ENCODE measurements around the gene TIMP3. TPM values are rescaled to one million over a fixed set of nuclear protein-coding genes. Genes with fewer than 3 reads are reported as not detected.

TIMP3 gene
- total RNA-seq, 3 donors from 2014 or later = 269 to 1,246 (median 290) TPM

GRCh38 chr22:32819120-32819519 lies 17.6 kb downstream of the TIMP3 start:
- no peaks in the 10 kb centered on the region for H3K36me3 ChIP-seq
- DNase-seq (ENCODE audit: low spot score in 2 of 2) = no peak
- no peak overlapping the region for H3K4me3 ChIP-seq
- no peaks in the 10 kb centered on the region for H3K4me1 ChIP-seq
- H3K27ac ChIP-seq = peak overlapping the region in 1 of 2 donors; percentile 69
- TF ChIP-seq POLR2AphosphoS5 (IDR thresholded peaks at IDR 0.05) (no peak), CTCF (IDR thresholded peaks at IDR 0.05) (no peak), POLR2A (IDR thresholded peaks at IDR 0.05) (no peak)
- no peaks in the 10 kb centered on the region for H3K27me3 ChIP-seq
- intact Hi-C loops (cut with DNase I; ENCODE audit: low total_unique reads) = no loop called here
- no peaks in the 10 kb centered on the region for H3K9me3 ChIP-seq

GRCh38 chr22:32820131-32821119 lies 18.9 kb downstream of the TIMP3 start:
- no peak overlapping the region for H3K4me3 ChIP-seq
- peak overlapping the region in 1 of 2 donors; percentile 19 for H3K27ac ChIP-seq
- TF ChIP-seq POLR2AphosphoS5 (IDR thresholded peaks at IDR 0.05) (peak in 1 of 3 donors; percentile 8), CTCF (IDR thresholded peaks at IDR 0.05) (no peak)
- intact Hi-C loops (cut with DNase I; ENCODE audit: low total_unique reads) = no loop called here
- no peaks in the 10 kb centered on the region for H3K9me3 ChIP-seq
- no peaks in the 10 kb centered on the region for H3K27me3 ChIP-seq
- DNase-seq (ENCODE audit: low spot score in 2 of 2) = no peak
- no peaks in the 10 kb centered on the region for H3K4me1 ChIP-seq
- H3K36me3 ChIP-seq = no peaks in the 10 kb centered on the region

DNA sequence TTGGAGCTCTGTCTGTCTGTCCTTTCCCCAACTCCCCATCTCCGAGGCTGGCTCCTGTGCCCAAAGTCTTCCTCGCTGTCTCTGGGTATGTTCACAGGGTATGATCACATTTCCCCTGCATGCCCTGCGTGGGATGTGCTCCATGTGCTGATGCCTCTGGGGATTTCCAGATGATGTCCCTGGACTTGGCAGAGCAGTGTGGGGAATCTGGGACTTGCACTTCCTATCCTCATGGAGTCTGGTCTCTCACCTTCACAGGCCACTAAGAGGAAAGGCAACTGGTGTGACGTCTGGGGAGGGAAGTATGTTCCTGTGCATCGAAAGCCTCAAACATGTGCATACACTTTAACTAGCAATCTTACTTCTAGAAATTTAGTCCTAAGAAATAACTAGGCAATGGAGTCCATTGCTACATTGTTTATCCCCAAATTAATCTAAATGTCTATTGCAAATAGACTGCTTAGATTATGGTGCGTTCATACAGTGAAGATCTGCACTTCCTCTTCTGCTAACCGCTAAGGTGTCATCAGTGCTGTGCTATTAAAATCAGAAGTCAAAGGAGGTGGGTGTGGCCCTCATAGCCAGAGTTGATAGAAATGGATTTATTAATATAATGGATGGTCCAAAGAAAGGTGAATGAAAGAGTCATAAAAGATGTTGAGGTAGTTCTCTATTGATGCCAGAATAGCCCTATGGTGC lies 20.8 kb downstream of the TIMP3 start:
- no peak overlapping the region for H3K27ac ChIP-seq
- H3K9me3 ChIP-seq = no peaks in the 10 kb centered on the region
- no peak overlapping the region for H3K4me3 ChIP-seq
- no peaks in the 10 kb centered on the region for H3K4me1 ChIP-seq
- no peak for DNase-seq (ENCODE audit: low spot score in 2 of 2)
- no peaks in the 10 kb centered on the region for H3K27me3 ChIP-seq
- intact Hi-C loops (cut with DNase I; ENCODE audit: low total_unique reads) = no loop called here
- TF ChIP-seq CTCF (IDR thresholded peaks at IDR 0.05) (no peak), POLR2A (IDR thresholded peaks at IDR 0.05) (no peak), POLR2AphosphoS5 (IDR thresholded peaks at IDR 0.05) (no peak)
- no peaks in the 10 kb centered on the region for H3K36me3 ChIP-seq

GRCh38 chr22:32823024-32823730 lies 21.7 kb downstream of the TIMP3 start:
- TF ChIP-seq CTCF (IDR thresholded peaks at IDR 0.05) (no peak), POLR2A (IDR thresholded peaks at IDR 0.05) (no peak), POLR2AphosphoS5 (IDR thresholded peaks at IDR 0.05) (no peak)
- H3K4me1 ChIP-seq = no peaks in the 10 kb centered on the region
- peak overlapping the region in 1 of 2 donors; percentile 54 for H3K27ac ChIP-seq
- no peaks in the 10 kb centered on the region for H3K9me3 ChIP-seq
- no peaks in the 10 kb centered on the region for H3K27me3 ChIP-seq
- H3K4me3 ChIP-seq = no peak overlapping the region
- intact Hi-C loops (cut with DNase I; ENCODE audit: low total_unique reads) = no loop called here
- DNase-seq (ENCODE audit: low spot score in 2 of 2) = no peak
- H3K36me3 ChIP-seq = no peaks in the 10 kb centered on the region

Measured in breast epithelium (tissue), 4 donors.